Liver (tissue), 9 donors: ENCODE measurements around the gene TANC2. TPM values are rescaled to one million over a fixed set of nuclear protein-coding genes. Genes with fewer than 3 reads are reported as not detected.

Experiments
- DNase-seq: peaks from one replicate; pipeline ENCODE4 v3.0.0-alpha.2; 2017; ENCODE audit warnings: low spot score
- H3K27ac ChIP-seq, 2 donors: one replicate each; pipeline ENCODE4 v1.7.0; 2013; ENCODE audit warnings: inconsistent platforms in 2 of 2, low read length in 2 of 2, control low read depth in 1 of 2, low read depth in 1 of 2, mild to moderate bottlenecking in 1 of 2
- H3K27me3 ChIP-seq, 4 donors: one replicate each; pipeline versions ENCODE4 v1.6.1 to v1.7.0; 2013; ENCODE audit warnings: low read length in 3 of 4, inconsistent platforms in 1 of 4, mild to moderate bottlenecking in 1 of 4, moderate library complexity in 1 of 4; ENCODE audit not compliant: control insufficient read depth in 4 of 4, insufficient read depth in 4 of 4
- H3K36me3 ChIP-seq, 4 donors: one replicate each; pipeline versions ENCODE4 v1.6.1 to v1.7.0; 2013; ENCODE audit warnings: low read length in 3 of 4, mild to moderate bottlenecking in 3 of 4, low read depth in 1 of 4, moderate library complexity in 1 of 4; ENCODE audit not compliant: control insufficient read depth in 4 of 4, insufficient read depth in 3 of 4
- H3K4me1 ChIP-seq, 4 donors: one replicate each; pipeline versions ENCODE4 v1.6.1 to v1.7.0; 2013; ENCODE audit warnings: low read length in 3 of 4, mild to moderate bottlenecking in 3 of 4, moderate library complexity in 1 of 4; ENCODE audit not compliant: control insufficient read depth in 4 of 4, insufficient read depth in 4 of 4
- H3K4me3 ChIP-seq, 3 donors: one replicate each; pipeline versions ENCODE4 v1.6.1 to v1.7.0; 2013; ENCODE audit warnings: low read length in 3 of 3, control low read depth in 1 of 3, low read depth in 1 of 3, mild to moderate bottlenecking in 1 of 3
- H3K9ac ChIP-seq, 2 donors: one replicate each; pipeline ENCODE4 v1.7.0; 2013; ENCODE audit warnings: low read length in 2 of 2, mild to moderate bottlenecking in 2 of 2, moderate library complexity in 2 of 2, control low read depth in 1 of 2, low read depth in 1 of 2
- H3K9me3 ChIP-seq, 4 donors: one replicate each; pipeline versions ENCODE4 v1.6.1 to v1.7.0; 2013; ENCODE audit warnings: low read length in 3 of 4; ENCODE audit not compliant: control insufficient read depth in 4 of 4
- ATF3 ChIP-seq: IDR thresholded peaks from 2 replicates; pipeline ENCODE4 v1.6.1; 2016; ENCODE audit warnings: antibody characterized with exemption
- CTCF ChIP-seq: fragments of 150-350 bp; IDR thresholded peaks from 2 replicates; pipeline ENCODE4 v1.5.1; 2017; ENCODE audit warnings: improper control_type of control experiment, low read depth, low read length; ENCODE audit not compliant: missing input control
- EGR1 ChIP-seq, 2 donors: IDR thresholded peaks; 2 replicates each; pipeline ENCODE4 v1.6.1; 2016 to 2018; ENCODE audit warnings: antibody characterized with exemption in 2 of 2, low read depth in 2 of 2
- FOXA1 ChIP-seq: IDR thresholded peaks from 2 replicates; pipeline ENCODE4 v1.6.1; 2016; ENCODE audit warnings: antibody characterized with exemption
- FOXA2 ChIP-seq: IDR thresholded peaks from 2 replicates; pipeline ENCODE4 v1.6.1; 2016; ENCODE audit warnings: antibody characterized with exemption
- GABPA ChIP-seq, 2 donors: IDR thresholded peaks in 1 of 2; conservative IDR thresholded peaks in 1 of 2; 2 replicates each; pipeline ENCODE4 v1.6.1; 2016; ENCODE audit warnings: antibody characterized with exemption in 2 of 2, mild to moderate bottlenecking in 1 of 2, moderate library complexity in 1 of 2
- HNF4A ChIP-seq, 2 donors: conservative IDR thresholded peaks; 2 replicates each; pipeline ENCODE4 v1.6.1; 2016; ENCODE audit warnings: antibody characterized with exemption in 2 of 2, mild to moderate bottlenecking in 2 of 2
- HNF4G ChIP-seq: IDR thresholded peaks from 2 replicates; pipeline ENCODE4 v1.6.1; 2016; ENCODE audit warnings: antibody characterized with exemption
- JUND ChIP-seq, 2 donors: IDR thresholded peaks; 2 replicates each; pipeline ENCODE4 v1.6.1; 2016; ENCODE audit warnings: antibody characterized with exemption in 2 of 2
- NR2F2 ChIP-seq: IDR thresholded peaks from 2 replicates; pipeline ENCODE4 v1.6.1; 2016; ENCODE audit warnings: antibody characterized with exemption
- RAD21 ChIP-seq, 2 donors: IDR thresholded peaks; 2 replicates each; pipeline ENCODE4 v1.6.1; 2016; ENCODE audit warnings: antibody characterized with exemption in 2 of 2, mild to moderate bottlenecking in 2 of 2
- RXRA ChIP-seq, 2 donors: IDR thresholded peaks; 2 replicates each; pipeline ENCODE4 v1.6.1; 2017 to 2018; ENCODE audit warnings: antibody characterized with exemption in 2 of 2, mild to moderate bottlenecking in 1 of 2
- SP1 ChIP-seq: IDR thresholded peaks from 2 replicates; pipeline ENCODE4 v1.6.1; 2018; ENCODE audit warnings: antibody characterized with exemption, mild to moderate bottlenecking
- TAF1 ChIP-seq: conservative IDR thresholded peaks from 2 replicates; pipeline ENCODE4 v1.6.1; 2016; ENCODE audit warnings: antibody characterized with exemption, mild to moderate bottlenecking
- YY1 ChIP-seq: IDR thresholded peaks from 2 replicates; pipeline ENCODE4 v1.6.1; 2016; ENCODE audit warnings: antibody characterized with exemption, mild to moderate bottlenecking
- ZBTB33 ChIP-seq: IDR thresholded peaks from 2 replicates; pipeline ENCODE4 v1.6.1; 2016; ENCODE audit warnings: antibody characterized with exemption
- WGBS: extraction: QIAGEN DNeasy Blood & Tissue Kit; methylation state at CpG from one replicate; pipeline ENCODE4 v1.1.7; 2013; 5-methylcytosine and 5-hydroxymethylcytosine counted together
- polyA plus RNA-seq, 2 donors: library from polyadenylated mRNA; stranded (reverse) in 1 of 2; unstranded in 1 of 2; fragments of 200-250 nt in 1 of 2; fragments of >200 nt in 1 of 2; fragmentation: Nextera tagmentation in 1 of 2; extraction: Ambion mirVana in 1 of 2; gene quantifications; one replicate each; pipeline versions ENCODE4 v1.2.1 to v1.2.3, GENCODE V29; 2013 to 2015
- total RNA-seq, 2 donors: library from RNA; depleted of rRNA; stranded (reverse); fragments of >200 nt; gene quantifications; one replicate each; pipeline ENCODE4 v1.2.3, GENCODE V29; 2014
- TF ChIP-seq, protein P1 (sequence below): IDR thresholded peaks from 2 replicates; pipeline ENCODE4 v1.6.1; 2016; ENCODE audit warnings: antibody characterized with exemption
- TF ChIP-seq, protein P2 (sequence below): IDR thresholded peaks from 2 replicates; pipeline ENCODE4 v1.6.1; 2016; ENCODE audit warnings: antibody characterized with exemption, mild to moderate bottlenecking
- donor health status: healthy.
- donor health status: healthy.
- donor health status: healthy.
- donor health status: healthy.
- donor health status: healthy.

Gene TANC2
- total and polyA plus RNA-seq, 4 donors = 1.2 to 7.7 (median 4.1) TPM

DNA sequence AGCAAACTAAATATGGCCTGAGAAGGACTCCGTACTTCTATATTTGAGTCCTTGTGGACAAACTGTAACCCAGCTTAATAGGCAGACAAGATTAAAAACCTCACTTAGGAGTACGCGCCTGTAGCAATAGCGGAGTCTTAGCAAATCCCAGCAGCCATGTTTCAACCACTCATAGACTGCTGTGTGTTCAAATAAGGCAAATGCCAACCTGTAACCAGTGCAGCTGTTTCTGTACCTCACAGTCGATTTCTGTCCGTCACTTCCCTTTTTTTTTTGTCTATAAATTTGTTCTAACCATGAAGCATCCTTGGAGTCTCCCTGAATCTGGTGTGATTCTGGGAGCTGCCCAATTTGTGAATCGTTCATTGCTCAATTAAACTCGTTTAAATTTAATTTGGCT, 30.2 kb downstream of the TANC2 start:
- Histone ChIP-seq H3K9me3 (no peaks in the 10 kb centered on the region), H3K36me3 (no peaks in the 10 kb centered on the region), H3K27me3 (no peaks in the 10 kb centered on the region), H3K9ac (no peak overlapping the region), H3K4me3 (no peak overlapping the region), H3K27ac (no peak overlapping the region), H3K4me1 (no peaks in the 10 kb centered on the region)
- WGBS = 91% methylated on average over 8 of the region's 8 CpGs
- no peak for DNase-seq
- TF ChIP-seq, protein P1, sequence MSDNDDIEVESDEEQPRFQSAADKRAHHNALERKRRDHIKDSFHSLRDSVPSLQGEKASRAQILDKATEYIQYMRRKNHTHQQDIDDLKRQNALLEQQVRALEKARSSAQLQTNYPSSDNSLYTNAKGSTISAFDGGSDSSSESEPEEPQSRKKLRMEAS = no peak
- TF ChIP-seq ATF3 (no peak), FOXA1 (no peak), HNF4A (conservative IDR thresholded peaks at IDR 0.05) (no peak), EGR1 (IDR thresholded peaks at IDR 0.05; ENCODE audit: low read depth in 2 of 2) (no peak), RAD21 (IDR thresholded peaks at IDR 0.05) (no peak), ZBTB33 (no peak), YY1 (no peak), GABPA (IDR thresholded peaks at IDR 0.05 in 1 of 2, conservative IDR thresholded peaks at IDR 0.05 in 1 of 2) (no peak), NR2F2 (no peak), FOXA2 (no peak), SP1 (no peak), TAF1 (no peak), HNF4G (no peak), JUND (IDR thresholded peaks at IDR 0.05) (no peak)
- TF ChIP-seq, protein P2, sequence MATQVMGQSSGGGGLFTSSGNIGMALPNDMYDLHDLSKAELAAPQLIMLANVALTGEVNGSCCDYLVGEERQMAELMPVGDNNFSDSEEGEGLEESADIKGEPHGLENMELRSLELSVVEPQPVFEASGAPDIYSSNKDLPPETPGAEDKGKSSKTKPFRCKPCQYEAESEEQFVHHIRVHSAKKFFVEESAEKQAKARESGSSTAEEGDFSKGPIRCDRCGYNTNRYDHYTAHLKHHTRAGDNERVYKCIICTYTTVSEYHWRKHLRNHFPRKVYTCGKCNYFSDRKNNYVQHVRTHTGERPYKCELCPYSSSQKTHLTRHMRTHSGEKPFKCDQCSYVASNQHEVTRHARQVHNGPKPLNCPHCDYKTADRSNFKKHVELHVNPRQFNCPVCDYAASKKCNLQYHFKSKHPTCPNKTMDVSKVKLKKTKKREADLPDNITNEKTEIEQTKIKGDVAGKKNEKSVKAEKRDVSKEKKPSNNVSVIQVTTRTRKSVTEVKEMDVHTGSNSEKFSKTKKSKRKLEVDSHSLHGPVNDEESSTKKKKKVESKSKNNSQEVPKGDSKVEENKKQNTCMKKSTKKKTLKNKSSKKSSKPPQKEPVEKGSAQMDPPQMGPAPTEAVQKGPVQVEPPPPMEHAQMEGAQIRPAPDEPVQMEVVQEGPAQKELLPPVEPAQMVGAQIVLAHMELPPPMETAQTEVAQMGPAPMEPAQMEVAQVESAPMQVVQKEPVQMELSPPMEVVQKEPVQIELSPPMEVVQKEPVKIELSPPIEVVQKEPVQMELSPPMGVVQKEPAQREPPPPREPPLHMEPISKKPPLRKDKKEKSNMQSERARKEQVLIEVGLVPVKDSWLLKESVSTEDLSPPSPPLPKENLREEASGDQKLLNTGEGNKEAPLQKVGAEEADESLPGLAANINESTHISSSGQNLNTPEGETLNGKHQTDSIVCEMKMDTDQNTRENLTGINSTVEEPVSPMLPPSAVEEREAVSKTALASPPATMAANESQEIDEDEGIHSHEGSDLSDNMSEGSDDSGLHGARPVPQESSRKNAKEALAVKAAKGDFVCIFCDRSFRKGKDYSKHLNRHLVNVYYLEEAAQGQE = no peak

DNA sequence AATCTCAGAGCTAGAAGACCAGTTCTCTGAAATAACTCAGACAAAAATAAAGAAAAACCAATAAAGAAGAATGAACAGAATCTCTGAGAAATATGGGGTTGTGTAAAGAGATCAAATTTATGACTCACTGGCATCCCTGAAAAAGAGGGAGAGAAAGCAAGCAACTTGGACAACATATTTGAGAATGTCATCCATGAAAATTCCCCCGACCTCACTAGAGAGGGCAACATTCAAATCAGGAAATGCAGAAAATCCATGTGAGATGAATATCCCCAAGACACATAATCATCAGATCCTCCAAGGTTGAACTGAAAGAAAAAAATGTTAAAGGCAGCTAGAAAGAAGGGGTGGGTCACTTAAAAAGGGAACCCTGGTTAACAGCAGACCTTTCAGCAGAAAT, 32.1 kb downstream of the TANC2 start:
- DNase-seq = no peak
- H3K27me3 ChIP-seq = no peaks in the 10 kb centered on the region
- H3K4me1 ChIP-seq = no peaks in the 10 kb centered on the region
- 92% methylated on average over 1 of the region's 1 CpG for WGBS
- no peak overlapping the region for H3K9ac ChIP-seq
- TF ChIP-seq, protein P2 = no peak
- TF ChIP-seq CTCF (no peak), RXRA (IDR thresholded peaks at IDR 0.05) (no peak), RAD21 (IDR thresholded peaks at IDR 0.05) (no peak), NR2F2 (no peak), EGR1 (IDR thresholded peaks at IDR 0.05; ENCODE audit: low read depth in 2 of 2) (no peak), TAF1 (no peak)
- H3K9me3 ChIP-seq = no peaks in the 10 kb centered on the region
- H3K4me3 ChIP-seq = no peak overlapping the region
- no peak overlapping the region for H3K27ac ChIP-seq
- H3K36me3 ChIP-seq = no peaks in the 10 kb centered on the region
